Skin epidermis (tissue), 12 donors: ENCODE results near the gene ANKRD27.
A peak's percentile ranks its signal among the peaks of the same experiment; 100 is the strongest.
"Not testable (repeated sequence)": the region's sequence is repeated elsewhere in the genome, so short reads cannot be mapped to it uniquely, and the experiment has no call there.

Source experiments
- H3K27ac ChIP-seq, 21 experiments: fragments of 200-600 bp; sonication (generic) in 11 of 21; one replicate each; pipeline ENCODE4 v1.5.0; 2020; ENCODE audit warnings: mild to moderate bottlenecking in 3 of 21, inconsistent platforms in 2 of 21, moderate library complexity in 2 of 21
- H3K4me3 ChIP-seq, 7 experiments: fragments of 200-600 bp; sonication (generic) in 2 of 7; one replicate each; pipeline ENCODE4 v1.5.0; 2020; ENCODE audit warnings: inconsistent platforms in 2 of 7, mild to moderate bottlenecking in 2 of 7, moderate library complexity in 1 of 7

The ANKRD27 gene

DNA sequence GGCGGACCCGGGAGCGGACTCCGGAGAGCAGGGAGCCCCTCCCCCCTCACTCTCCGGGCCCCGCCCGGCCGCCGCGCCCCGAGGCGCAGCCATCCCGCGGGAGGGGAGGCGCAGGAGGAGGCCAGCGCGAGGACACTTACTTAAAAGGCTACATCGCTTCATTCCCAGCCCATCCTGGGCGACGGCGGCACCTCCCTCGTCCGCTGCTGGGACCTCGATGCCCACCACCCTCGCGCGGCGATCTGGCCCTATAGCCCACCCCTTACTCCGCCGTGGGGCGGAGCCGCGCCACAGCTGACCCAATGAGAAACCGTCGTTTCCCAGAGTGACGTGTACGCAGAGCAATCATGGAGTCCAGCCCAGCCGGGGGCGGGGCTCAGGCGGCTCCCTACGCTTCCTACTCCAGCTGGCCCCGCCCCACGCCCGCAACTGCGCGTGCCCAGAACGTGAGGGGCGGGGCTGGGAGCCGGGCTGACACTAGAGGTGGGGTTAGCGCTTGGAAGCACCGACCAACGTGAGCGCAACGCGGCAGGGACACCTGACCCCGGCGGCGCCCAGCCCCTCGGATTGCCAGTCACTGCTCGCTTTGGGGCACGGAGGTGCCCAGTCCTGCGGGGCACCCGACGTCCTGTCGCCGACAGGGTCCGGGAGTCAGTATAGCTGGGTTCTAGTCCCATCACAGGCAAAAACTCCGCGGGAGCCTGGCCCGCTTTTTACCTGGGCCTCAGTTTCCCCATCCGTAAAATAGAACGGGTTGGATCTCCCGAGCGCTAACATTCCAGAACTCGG, at the start of gene ANKRD27:
TSS of gene ANKRD27 (minus strand) at position 250 of the 789 bp plus-strand sequence. CDS start 16,165 bp downstream, outside the sequence.
- H3K27ac ChIP-seq, result peak within 1 kb of the TSS in 20 of 21 experiments; percentile 49 to 86 (median 80)
- H3K4me3 ChIP-seq, result peak within 1 kb of the TSS; percentile 62 to 100 (median 99)

DNA sequence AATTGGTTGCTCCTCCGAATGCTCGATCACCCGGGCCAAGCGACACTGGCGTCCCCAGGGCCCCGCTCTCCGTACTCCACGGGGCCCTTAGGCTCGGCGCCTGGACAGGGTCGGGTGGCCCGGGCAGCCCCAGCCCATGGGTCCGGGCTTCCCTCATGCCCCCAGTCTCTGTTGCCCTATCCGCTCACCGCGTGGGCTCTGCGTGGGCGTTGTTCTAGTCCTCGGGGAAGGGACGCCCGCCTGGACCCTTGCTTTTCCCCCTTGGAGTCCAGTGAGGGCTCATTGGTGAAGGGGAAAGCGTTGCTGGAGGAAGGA, 45.9 kb upstream of the ANKRD27 start:
- Histone ChIP-seq H3K27ac (no peak overlapping the region), H3K4me3 (no peak overlapping the region)

DNA sequence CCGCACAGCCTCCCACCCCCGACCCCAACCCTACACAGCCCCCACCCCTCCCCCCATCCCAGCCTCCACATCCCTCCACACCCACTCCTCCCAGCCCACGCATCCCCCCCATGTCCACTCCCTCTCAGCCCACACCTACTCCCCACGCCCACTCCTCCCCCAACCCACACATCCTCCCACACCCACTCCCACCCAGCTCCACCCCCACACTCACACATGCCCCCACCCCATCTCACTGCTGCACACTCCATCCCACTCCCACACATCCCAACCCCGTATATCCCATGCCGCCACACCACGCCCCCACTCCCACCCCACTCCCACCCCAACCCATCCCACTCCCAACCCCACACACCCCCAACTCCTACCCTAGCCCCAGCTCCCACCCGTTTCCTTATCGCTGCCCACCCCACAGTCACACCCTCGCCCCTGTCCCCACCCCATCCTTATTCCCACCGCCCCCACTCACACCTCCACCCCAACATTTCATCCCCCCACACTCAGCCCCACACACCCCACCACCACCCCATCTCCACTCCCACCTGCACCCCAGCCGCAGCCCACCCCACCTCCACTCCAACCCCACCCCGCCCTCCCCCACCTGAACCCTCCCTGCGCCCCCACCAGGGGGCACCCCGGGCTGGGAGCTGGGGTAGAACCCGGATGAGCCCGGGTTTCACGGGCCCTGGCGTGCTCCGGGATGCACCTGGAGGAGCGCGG, 45.4 kb upstream of the ANKRD27 start:
- no peak overlapping the region for H3K27ac ChIP-seq
- no peak overlapping the region for H3K4me3 ChIP-seq

DNA sequence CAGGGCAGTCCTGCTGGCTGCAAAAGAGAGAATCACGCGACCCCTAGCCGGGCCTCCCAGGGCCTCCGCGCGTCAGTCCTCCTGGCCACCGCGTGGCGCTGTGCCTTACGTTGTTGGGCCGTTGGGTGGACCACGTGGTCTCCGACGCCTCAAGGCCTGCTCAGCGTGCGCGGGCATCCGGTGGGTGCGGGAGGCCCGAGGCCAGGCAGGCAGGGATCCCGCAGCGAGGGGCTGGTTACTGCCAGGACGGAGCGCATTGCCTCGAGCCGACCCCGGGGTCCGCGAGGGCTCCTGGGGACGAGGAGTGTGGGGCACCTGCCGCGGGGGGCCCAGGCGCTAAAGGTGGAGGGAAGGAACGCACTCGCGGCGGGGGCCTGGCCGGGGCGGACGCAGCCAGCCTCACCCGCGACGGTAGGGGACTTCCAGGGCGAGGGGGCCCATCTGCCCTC, 44.7 kb upstream of the ANKRD27 start, which contains the start of gene TDRD12:
TSS of gene TDRD12 (plus strand) at position 157 of the 449 bp plus-strand sequence. CDS start 306 bp downstream, outside the sequence.
- Histone ChIP-seq H3K4me3 (no peak within 1 kb of the TSS), H3K27ac (peak within 1 kb of the TSS in 2 of 21 experiments; percentile 43 to 46)

DNA sequence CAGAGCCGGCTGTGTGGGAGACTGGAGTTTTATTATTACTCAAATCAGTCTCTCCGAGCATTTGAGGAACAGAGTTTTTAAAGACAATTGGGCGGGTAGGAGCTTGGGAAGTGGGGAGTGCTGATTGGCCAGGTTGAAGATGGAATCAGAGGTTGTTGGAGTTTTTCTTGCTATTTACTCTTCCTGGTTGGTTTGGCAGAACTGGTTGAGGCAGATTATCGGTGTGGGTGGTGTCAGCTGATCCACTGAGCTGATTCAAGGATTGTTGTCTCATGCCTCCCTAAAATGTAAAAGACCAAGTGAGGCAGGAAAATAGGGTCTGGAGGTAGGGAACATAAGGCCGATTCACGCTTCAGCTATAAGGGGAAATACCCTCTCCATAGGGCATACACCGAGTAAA, 43.3 kb upstream of the ANKRD27 start:
- Histone ChIP-seq H3K4me3 (no peak overlapping the region), H3K27ac (peak overlapping the region in 2 of 21 experiments; percentile 43 to 46)

DNA sequence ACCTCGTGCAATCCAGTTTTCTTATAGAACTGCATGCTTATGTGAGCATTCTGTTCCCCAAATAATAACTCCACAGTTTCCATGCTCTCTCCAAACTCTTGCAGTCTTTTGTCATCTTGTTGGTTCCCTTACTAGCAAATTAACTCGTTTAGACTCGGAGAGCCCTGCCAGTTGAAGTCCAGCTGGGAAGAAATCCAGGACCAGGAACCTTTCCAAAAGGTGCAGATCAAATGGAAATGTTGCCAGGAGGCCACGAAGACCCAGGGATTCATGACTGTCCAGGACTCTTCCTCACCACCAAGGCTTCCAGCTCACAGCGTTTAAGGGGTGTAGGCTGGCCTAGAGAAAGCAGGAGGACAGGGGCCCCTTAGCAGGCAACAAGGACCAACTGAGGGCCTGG, 42.5 kb upstream of the ANKRD27 start:
- Histone ChIP-seq H3K27ac (no peak overlapping the region), H3K4me3 (no peak overlapping the region)

DNA sequence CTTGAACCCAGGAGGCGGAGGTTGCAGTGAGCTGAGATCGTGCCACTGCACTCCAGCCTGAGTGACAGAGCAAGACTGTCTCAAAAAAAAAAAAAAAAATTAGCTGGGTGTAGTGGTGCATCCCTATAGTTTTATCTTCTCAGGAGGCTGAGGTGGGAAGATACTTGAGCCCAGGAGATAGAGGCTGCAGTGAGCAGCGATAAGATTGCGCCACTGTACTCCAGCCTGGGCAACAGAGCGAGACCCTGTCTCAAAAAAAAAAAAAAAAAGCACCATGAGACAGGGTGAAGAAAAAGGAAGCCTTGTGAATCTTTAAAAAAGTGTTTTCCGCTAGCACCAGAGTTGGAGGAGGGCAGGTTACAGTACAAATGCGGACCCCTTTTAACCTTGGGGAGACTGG, 41.2 kb upstream of the ANKRD27 start:
- H3K27ac ChIP-seq, H3K4me3 ChIP-seq: not testable (repeated sequence)

DNA sequence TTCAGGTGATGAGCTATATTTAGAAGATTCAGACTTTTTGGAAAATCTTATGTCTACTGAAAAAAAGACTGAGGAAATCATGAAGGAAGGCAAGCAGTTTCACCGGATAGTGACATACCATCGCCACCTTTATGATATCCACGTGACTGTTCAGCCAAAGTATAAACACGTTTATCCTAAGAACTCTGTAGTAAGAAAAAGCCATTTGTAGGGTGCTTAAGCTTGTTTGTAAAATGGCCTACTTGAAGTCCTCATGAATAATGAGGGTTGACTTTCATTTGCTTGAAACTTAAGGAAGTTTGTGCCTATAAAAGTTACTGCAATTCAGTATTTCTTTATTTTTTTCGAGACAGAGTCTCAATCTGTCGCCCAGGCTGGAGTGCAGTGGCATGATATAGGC, 36.8 kb upstream of the ANKRD27 start:
- Histone ChIP-seq H3K27ac (no peak overlapping the region), H3K4me3 (no peak overlapping the region)

DNA sequence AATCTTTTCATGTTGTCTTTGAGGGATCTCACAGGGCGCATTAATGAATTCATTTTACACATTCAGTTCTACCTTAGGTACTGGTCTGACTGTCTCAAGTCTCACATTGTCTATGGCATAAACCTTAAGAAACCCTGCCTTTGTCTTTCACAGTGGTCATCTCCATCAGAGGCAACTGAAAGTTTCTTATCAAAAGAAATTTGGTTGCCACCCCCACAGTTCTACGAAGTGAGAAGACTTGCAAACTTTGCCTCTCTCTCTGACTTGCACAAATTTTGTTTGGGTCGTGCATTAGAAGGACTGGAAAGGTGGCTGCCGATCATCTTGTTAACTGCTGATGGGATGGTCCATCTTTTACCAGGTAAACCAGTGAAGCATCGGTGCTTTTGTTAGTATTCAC, 34.1 kb upstream of the ANKRD27 start:
- Histone ChIP-seq H3K27ac (no peak overlapping the region), H3K4me3 (no peak overlapping the region)

DNA sequence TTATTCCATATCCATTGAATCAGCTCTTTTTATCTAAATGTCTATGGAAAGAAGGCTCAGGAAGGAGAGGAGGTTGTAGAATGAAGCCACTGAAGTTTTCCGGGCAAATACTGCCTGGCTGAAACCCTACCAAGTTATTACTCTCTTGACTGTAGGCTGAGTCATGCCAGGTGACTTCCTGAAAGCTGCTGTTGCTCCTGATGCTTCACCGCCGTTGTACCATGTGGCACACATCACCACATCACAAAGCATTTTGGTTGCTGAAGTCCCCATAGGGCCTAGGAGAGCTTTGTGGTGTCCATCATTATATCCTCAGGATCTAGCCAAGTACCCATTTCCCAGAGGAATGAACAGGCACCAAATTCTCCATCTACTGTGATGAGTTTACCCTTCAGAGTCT, 33.5 kb upstream of the ANKRD27 start:
- Histone ChIP-seq H3K4me3 (no peak overlapping the region), H3K27ac (no peak overlapping the region)

DNA sequence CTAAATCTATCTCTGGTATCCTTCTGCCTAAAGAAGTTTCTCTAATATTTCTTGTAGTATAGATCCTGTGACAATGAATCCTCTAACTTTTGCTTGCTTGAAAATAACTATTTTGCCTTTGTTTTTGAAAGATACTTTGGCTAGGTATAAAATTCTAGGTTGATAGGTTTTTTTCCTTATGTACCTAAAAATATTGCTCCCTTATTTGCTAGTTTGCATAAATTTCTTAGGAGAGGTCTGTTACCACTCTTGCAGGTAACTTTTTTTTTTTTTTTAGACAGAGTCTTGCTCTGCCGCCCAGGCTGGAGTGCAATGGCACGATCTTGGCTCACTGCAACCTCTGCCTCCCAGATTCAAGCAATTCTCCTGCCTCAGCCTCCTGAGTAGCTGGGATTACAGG, 29.0 kb upstream of the ANKRD27 start:
- not testable (repeated sequence) for H3K4me3 ChIP-seq, H3K27ac ChIP-seq

DNA sequence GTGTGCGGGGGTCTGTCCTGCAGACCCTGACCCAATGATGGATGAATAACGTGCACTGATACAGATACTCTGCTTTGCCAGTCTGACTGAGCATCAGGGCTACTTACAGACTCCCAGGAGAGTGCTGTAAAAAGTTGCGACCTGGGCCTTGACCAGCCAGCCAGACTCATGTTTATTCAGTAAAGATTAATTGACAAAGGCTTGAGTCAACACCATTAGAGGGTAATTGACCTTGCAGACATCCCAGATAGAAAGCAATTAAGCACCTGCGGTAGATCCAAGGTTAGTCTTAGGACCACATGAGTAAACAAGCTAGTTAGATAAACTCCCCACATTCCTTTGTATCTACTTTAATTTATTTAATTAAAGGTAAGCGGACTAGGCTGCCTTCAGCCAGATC, 27.0 kb upstream of the ANKRD27 start:
- no peak overlapping the region for H3K4me3 ChIP-seq
- H3K27ac ChIP-seq, result no peak overlapping the region

DNA sequence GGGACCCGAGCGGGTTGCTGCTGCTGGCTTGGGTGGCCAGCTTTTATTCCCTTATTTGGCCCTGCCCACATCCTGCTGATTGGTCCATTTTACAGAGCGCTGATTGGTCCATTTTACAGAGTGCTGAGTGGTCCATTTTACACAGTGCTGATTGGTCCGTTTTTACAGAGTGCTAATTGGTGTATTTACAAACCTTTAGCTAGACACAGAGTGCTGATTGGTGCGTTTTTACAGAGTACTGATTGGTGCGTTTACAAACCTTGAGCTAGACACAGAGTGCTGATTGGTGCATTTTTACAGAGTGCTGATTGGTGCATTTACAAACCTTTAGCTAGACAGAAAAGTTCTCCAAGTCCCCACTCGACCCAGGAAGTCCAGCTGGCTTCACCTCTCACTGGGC, 25.1 kb upstream of the ANKRD27 start:
- not testable (repeated sequence) for H3K27ac ChIP-seq, H3K4me3 ChIP-seq

DNA sequence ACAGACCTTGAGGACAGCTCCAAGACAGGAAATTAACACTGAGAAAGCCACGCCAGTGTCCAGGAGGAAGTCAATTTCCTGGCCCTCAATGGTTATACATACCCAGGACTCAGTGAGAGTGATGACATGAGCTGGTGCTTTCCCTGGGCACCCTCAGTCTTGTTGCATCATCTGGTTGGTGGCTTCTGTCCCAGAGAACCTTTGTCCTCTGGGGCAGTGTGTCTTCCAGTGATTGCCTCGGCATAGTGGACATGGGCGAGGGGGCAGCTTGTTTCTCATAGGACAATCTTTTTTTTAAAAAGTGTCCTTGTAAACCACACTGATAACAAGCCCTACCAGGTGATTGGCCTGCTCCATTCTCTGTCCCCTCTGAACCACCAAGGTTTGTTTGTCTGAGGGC, 21.8 kb upstream of the ANKRD27 start:
- H3K27ac ChIP-seq, H3K4me3 ChIP-seq: not testable (repeated sequence)

DNA sequence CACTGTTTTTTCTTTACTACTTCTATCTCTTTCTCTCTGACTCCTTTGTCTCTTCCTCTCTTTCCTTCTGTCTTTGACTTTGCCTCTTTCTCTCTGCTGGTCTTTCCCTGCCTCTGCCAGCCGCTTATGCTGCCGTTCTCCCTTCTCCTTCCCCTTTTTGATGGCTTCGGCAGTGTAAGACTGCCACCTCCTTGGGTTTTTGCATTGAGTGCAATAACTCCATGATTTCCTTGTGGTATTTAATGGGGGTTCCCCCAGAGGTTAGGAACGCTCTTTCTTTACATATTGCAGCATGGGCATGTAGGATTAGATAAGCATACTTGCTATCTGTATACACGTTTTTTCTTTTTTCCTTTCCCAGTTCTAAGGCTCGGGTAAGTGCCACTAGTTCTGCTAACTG, 20.5 kb upstream of the ANKRD27 start:
- not testable (repeated sequence) for H3K27ac ChIP-seq, H3K4me3 ChIP-seq

DNA sequence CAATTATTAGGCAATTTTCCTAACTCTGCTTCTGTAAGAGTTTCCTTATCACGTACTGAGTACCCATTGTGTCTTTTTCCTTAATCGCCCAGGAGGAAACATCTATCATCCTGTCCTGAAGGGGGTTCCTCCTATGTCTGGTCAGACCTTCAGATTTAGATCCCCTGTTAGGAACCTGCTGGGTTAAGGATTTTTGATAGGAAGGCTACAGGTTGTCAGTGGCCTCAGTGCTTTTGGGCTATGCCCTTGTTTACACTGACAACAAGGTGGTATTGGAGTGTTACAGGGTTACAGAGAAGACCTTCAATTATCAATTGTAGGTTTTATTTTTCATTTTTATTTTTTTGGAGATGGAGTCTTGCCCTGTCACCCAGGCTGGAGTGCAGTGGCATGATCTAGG, 19.9 kb upstream of the ANKRD27 start:
- not testable (repeated sequence) for H3K4me3 ChIP-seq
- peak overlapping the region in 1 of 21 experiments; percentile 55 for H3K27ac ChIP-seq

DNA sequence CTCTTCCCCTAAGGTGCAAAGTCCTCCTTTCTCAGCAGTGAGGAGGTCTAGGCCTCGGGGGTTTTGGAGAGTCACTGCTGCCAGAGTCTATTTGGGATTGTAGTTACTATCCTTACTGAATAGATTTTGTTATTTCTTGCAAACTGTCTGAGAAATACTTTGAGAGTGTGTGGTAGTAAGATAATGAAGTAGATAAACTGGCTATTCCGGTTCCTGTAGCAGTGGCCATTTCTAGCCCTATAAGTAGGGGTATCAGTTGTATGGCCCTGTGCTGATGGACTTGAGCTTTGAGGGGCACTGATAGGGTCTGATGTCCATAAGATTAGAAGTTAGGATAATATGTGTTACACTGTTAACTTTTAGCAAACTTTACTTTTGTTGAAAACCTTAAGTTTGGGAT, 19.3 kb upstream of the ANKRD27 start:
- peak overlapping the region in 5 of 7 experiments; percentile 1 to 86 (median 70) for H3K4me3 ChIP-seq
- H3K27ac ChIP-seq, result peak overlapping the region in 10 of 21 experiments; percentile 5 to 82 (median 40)

DNA sequence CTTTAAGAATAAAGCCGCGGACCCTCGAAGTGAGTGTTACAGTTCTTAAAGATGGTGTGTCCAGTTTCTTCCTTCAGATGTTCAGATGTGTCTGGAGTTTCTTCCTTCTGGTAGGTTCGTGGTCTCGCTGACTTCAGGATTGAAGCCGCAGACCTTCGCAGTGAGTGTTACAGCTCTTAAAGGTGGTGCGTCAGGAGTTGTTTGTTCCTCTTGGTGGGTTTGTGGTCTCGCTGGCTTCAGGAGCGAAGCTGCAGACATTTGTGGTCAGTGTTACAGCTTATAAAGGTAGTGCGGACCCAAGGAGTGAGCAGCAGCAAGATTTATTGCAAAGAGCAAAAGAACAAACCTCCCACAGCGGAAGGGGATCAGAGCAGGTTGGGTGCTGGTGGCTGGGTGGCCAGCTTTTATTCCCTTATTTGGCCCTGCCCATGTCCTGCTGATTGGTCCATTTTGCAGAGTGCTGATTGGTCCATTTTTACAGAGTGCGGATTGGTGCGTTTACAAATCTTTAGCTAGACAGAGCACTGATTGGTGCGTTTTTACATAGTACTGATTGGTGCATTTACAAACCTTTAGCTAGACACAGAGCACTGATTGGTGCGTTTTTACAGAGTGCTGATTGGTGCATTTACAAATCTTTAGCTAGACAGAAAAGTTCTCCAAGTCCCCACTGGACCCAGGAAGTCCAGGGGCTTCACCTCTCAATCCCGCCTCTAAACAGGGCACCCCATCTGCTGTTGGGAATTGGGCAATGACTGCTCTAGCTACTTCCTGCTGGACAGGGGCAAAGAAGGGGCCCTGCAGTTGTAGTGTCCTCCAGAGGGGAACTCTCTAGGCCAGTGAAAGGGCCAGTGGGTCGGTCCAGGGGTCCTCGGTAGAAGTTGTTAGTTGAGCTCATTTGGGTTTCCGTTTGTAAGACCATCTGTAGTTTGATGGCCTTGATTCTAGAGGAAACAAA, 18.4 kb upstream of the ANKRD27 start:
- peak overlapping the region; percentile 61 to 86 (median 73) for H3K4me3 ChIP-seq

DNA sequence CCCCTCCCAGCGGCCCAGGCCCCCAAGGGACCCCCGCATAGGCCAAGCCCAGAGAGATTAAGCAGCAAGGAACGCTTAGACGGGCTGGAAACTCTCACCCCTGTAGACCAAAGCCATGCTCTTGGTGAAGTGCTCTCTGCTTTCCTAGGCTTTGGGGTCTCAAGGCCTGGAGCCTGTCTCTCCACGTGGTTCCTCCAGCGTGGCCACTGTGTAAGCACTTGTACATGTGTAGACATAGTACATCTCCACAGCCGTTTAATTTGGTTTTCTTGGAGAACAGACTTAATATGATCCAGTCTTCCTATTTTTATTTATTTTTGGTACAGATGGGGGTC, 17.7 kb upstream of the ANKRD27 start:
- Histone ChIP-seq H3K4me3 (peak overlapping the region; percentile 61 to 86 (median 73)), H3K27ac (peak overlapping the region; percentile 48 to 95 (median 88))

More for the DNA sequence above, 18.4 kb upstream of the ANKRD27 start:
- peak overlapping the region in 14 of 21 experiments; percentile 29 to 95 (median 87) for H3K27ac ChIP-seq
